AG10803 (cell line): ENCODE results near the gene ZBTB46.
"Not testable (repeated sequence)": the region's sequence is repeated elsewhere in the genome, so short reads cannot be mapped to it uniquely, and the experiment has no call there.

Source experiments
- DNase-seq: peaks from one replicate; pipeline ENCODE4 v3.0.0; 2010; ENCODE audit warnings: low read depth
- H3K4me3 ChIP-seq: 2 replicates; pipeline ENCODE4 v1.5.1; 2011; ENCODE audit warnings: mild to moderate bottlenecking, low read length, control low read depth
- CTCF ChIP-seq: conservative IDR thresholded peaks from 2 replicates; pipeline ENCODE4 v1.5.1; 2011; ENCODE audit warnings: mild to moderate bottlenecking, low read length, control low read depth, inconsistent platforms

The ZBTB46 gene

GRCh38 chr20:63778857-63779256, 52.2 kb downstream of the ZBTB46 start:
- TF ChIP-seq CTCF, result no peak
- DNase-seq, result no peak

GRCh38 chr20:63778034-63778752, 52.9 kb downstream of the ZBTB46 start:
- no peak for TF ChIP-seq CTCF
- no peak for DNase-seq
- H3K4me3 ChIP-seq, result no peak overlapping the region

More at GRCh38 chr20:63778857-63779256, 52.2 kb downstream of the ZBTB46 start:
- no peak overlapping the region for H3K4me3 ChIP-seq

- DNase-seq, result no peak
- H3K4me3 ChIP-seq, result no peak overlapping the region
- no peak for TF ChIP-seq CTCF
Measured at GRCh38 chr20:63777614-63778013, 53.5 kb downstream of the ZBTB46 start.

- not testable (repeated sequence) for DNase-seq, H3K4me3 ChIP-seq
Measured at GRCh38 chr20:63776875-63777274, 54.2 kb downstream of the ZBTB46 start.

GRCh38 chr20:63775096-63775978, 55.7 kb downstream of the ZBTB46 start:
- H3K4me3 ChIP-seq, result peak overlapping the region; percentile 50
- DNase-seq, result peak; percentile 10
- peak; percentile 57 for TF ChIP-seq CTCF

- TF ChIP-seq CTCF, result no peak
- H3K4me3 ChIP-seq, result no peak overlapping the region
- DNase-seq, result no peak
Measured at GRCh38 chr20:63774306-63774705, 56.8 kb downstream of the ZBTB46 start.

GRCh38 chr20:63773571-63774241, 57.4 kb downstream of the ZBTB46 start:
- no peak for DNase-seq
- no peak overlapping the region for H3K4me3 ChIP-seq
- no peak for TF ChIP-seq CTCF
